Osteoblast (primary cell): Measurements from ENCODE around the gene SLC5A9. TPM values are rescaled to one million over a fixed set of nuclear protein-coding genes. Genes with fewer than 3 reads are reported as not detected.

ENCODE experiments used
- DNase-seq: peaks from one replicate; pipeline ENCODE4 v3.0.0; 2011; ENCODE audit warnings: low spot score, mixed read lengths; ENCODE audit not compliant: insufficient read length; ENCODE audit errors: missing footprints
- H2AFZ ChIP-seq: 2 replicates; pipeline ENCODE4 v1.6.0; 2011; ENCODE audit warnings: mild to moderate bottlenecking, low read length
- H3K27ac ChIP-seq: 2 replicates; pipeline ENCODE4 v1.5.1; 2011; ENCODE audit warnings: mild to moderate bottlenecking, low read depth, low read length, moderate library complexity
- H3K27me3 ChIP-seq: 2 replicates; pipeline ENCODE4 v1.6.0; 2012; ENCODE audit warnings: mild to moderate bottlenecking, control low read depth, inconsistent platforms, low read length, moderate library complexity; ENCODE audit not compliant: insufficient read depth
- H3K36me3 ChIP-seq: 2 replicates; pipeline ENCODE4 v1.5.1; 2011; ENCODE audit warnings: mild to moderate bottlenecking, low read length, control low read depth, moderate library complexity; ENCODE audit not compliant: insufficient read depth
- H3K4me1 ChIP-seq: 2 replicates; pipeline ENCODE4 v1.5.1; 2011; ENCODE audit warnings: mild to moderate bottlenecking, low read length, control low read depth, moderate library complexity; ENCODE audit not compliant: insufficient read depth
- H3K4me2 ChIP-seq: 2 replicates; pipeline ENCODE4 v1.6.0; 2011; ENCODE audit warnings: mild to moderate bottlenecking, low read length; ENCODE audit not compliant: insufficient read depth
- H3K4me3 ChIP-seq: fragments of 200-600 bp; sonication (generic); 3 replicates; pipeline ENCODE4 v1.5.1; 2012; ENCODE audit warnings: mild to moderate bottlenecking, low read length, inconsistent platforms; ENCODE audit not compliant: insufficient read depth
- H3K79me2 ChIP-seq: 2 replicates; pipeline ENCODE4 v1.6.0; 2012; ENCODE audit warnings: mild to moderate bottlenecking, low read length, control low read depth, inconsistent platforms; ENCODE audit not compliant: insufficient read depth
- H3K9me3 ChIP-seq: 2 replicates; pipeline ENCODE4 v1.5.1; 2011; ENCODE audit warnings: low read depth, low read length, control low read depth
- H4K20me1 ChIP-seq: 2 replicates; pipeline ENCODE4 v1.6.0; 2012; ENCODE audit warnings: mild to moderate bottlenecking, low read length, control low read depth; ENCODE audit not compliant: insufficient read depth
- total RNA-seq: library from RNA; depleted of rRNA; stranded (reverse); fragments of >200 nt; gene quantifications from 2 replicates; pipeline ENCODE4 v1.2.3, GENCODE V29; 2012
- TF ChIP-seq, protein P1 (sequence below): IDR thresholded peaks from 2 replicates; pipeline ENCODE4 v1.5.1; 2011; ENCODE audit warnings: mild to moderate bottlenecking, low read depth, low read length, moderate library complexity; ENCODE audit errors: extremely low read depth

Gene SLC5A9
- total RNA-seq, 1 donor: not detected

DNA sequence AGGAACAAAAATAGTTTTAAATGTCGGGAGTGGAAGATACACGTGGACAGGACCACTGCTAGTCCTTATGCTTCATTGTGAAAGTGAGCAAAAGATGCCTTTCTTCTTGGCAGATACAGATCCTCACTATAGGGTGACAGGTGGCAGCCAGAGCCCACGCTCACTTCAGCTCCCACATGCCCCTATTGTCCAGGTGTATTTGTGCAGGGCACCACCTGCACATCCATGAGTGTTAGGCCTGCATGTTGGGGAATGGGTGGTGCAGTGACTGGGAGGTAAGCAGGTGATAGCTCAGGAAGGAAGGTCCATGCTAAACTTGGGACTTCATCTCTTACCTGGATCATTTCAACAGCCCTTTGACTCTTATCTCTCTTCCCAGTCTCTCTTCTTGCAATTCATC, 27.4 kb downstream of the SLC5A9 start:
- Histone ChIP-seq H3K4me1 (no peaks in the 10 kb centered on the region), H3K4me2 (no peak overlapping the region), H3K27ac (no peak overlapping the region), H3K27me3 (no peaks in the 10 kb centered on the region), H3K36me3 (no peaks in the 10 kb centered on the region), H3K4me3 (no peak overlapping the region), H4K20me1 (no peaks in the 10 kb centered on the region), H3K79me2 (no peaks in the 10 kb centered on the region), H2AFZ (no peak overlapping the region), H3K9me3 (no peaks in the 10 kb centered on the region)
- no peak for DNase-seq
- TF ChIP-seq, protein P1, sequence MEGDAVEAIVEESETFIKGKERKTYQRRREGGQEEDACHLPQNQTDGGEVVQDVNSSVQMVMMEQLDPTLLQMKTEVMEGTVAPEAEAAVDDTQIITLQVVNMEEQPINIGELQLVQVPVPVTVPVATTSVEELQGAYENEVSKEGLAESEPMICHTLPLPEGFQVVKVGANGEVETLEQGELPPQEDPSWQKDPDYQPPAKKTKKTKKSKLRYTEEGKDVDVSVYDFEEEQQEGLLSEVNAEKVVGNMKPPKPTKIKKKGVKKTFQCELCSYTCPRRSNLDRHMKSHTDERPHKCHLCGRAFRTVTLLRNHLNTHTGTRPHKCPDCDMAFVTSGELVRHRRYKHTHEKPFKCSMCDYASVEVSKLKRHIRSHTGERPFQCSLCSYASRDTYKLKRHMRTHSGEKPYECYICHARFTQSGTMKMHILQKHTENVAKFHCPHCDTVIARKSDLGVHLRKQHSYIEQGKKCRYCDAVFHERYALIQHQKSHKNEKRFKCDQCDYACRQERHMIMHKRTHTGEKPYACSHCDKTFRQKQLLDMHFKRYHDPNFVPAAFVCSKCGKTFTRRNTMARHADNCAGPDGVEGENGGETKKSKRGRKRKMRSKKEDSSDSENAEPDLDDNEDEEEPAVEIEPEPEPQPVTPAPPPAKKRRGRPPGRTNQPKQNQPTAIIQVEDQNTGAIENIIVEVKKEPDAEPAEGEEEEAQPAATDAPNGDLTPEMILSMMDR: no peak

DNA sequence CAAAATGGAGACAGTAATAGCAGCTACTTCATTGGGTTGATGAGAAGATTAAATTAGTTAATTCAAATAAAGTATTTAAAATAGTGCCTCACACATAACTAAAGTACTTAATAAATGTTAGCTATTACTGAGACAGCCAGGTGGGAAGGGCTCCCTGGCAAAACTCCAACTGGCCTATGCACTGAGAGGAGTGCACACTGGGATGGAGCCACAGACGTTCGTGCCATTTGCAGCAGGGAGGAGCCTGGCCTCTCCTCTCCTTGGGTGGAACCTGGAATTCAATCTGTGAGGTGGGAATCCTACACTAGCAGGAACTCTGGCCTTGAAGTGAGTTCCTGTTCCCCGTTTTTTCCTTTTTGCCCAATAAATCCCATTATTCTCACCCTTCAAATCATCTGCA, 28.1 kb downstream of the SLC5A9 start:
- TF ChIP-seq, protein P1: no peak
- H3K27ac ChIP-seq: no peak overlapping the region

DNA sequence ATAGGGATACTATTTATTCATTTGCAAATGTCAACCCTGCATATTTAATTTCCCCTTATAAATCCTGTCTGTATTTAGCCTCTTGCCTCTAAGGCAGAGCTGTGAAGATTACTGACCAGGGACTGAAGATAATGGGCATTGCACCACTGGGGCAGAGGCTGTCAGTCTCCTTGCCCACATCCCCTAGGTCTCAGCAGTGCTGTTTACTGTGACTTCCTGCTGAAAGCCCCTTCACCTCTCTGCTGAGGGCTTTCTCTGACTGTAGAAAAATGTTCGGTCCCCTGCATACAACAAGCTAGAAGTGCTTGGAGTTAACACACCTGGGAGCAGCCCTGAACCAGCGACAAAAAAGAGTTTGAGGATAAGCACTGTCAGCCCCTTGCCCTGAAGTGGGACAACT, 28.8 kb downstream of the SLC5A9 start:
- TF ChIP-seq, protein P1: no peak
- Histone ChIP-seq H3K4me3 (no peak overlapping the region), H2AFZ (no peak overlapping the region), H3K4me2 (no peak overlapping the region), H3K27ac (no peak overlapping the region), H3K36me3 (no peaks in the 10 kb centered on the region), H3K79me2 (no peaks in the 10 kb centered on the region), H3K27me3 (no peaks in the 10 kb centered on the region), H3K9me3 (no peaks in the 10 kb centered on the region), H3K4me1 (no peaks in the 10 kb centered on the region), H4K20me1 (no peaks in the 10 kb centered on the region)
- DNase-seq: no peak

More for the DNA sequence above, 28.1 kb downstream of the SLC5A9 start:
- Histone ChIP-seq H3K9me3 (no peaks in the 10 kb centered on the region), H3K4me1 (no peaks in the 10 kb centered on the region), H4K20me1 (no peaks in the 10 kb centered on the region), H2AFZ (no peak overlapping the region), H3K4me3 (no peak overlapping the region), H3K79me2 (no peaks in the 10 kb centered on the region), H3K36me3 (no peaks in the 10 kb centered on the region), H3K4me2 (no peak overlapping the region), H3K27me3 (no peaks in the 10 kb centered on the region)
- no peak for DNase-seq

DNA sequence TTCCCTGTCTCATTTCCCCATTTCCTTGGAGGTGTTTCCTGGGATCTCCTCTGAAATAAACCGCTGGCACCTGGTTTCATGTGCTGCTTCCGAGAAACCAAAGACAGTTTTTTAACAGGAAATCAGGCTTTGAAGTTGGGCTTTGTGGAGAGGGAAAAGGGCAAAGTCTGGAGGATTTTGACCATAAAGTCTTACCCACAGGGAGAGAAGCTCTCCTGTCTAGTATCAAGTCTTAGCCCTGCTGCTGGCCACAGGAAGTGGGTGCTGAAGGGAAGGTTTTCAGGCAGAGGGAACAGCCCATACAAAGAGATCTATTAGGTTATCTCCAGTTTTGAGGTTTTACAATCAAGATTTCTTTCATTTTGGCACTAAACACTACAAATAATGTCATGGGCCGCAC, 29.3 kb downstream of the SLC5A9 start:
- TF ChIP-seq, protein P1: no peak
- Histone ChIP-seq H3K4me3 (no peak overlapping the region), H3K4me2 (no peak overlapping the region), H3K9me3 (no peaks in the 10 kb centered on the region), H3K27me3 (no peaks in the 10 kb centered on the region), H3K79me2 (no peaks in the 10 kb centered on the region), H3K36me3 (no peaks in the 10 kb centered on the region), H4K20me1 (no peaks in the 10 kb centered on the region), H3K27ac (no peak overlapping the region), H3K4me1 (no peaks in the 10 kb centered on the region), H2AFZ (no peak overlapping the region)
- no peak for DNase-seq
